ENCODE data around the gene ZNF22. TPM values are rescaled to one million over a fixed set of nuclear protein-coding genes. Genes with fewer than 3 reads are reported as not detected.
"Not testable (repeated sequence)": the region's sequence is repeated elsewhere in the genome, so short reads cannot be mapped to it uniquely, and the experiment has no call there.

Gene ZNF22
- polyA plus RNA-seq, 1 donor from 2014 or later = 42.9 TPM

DNA sequence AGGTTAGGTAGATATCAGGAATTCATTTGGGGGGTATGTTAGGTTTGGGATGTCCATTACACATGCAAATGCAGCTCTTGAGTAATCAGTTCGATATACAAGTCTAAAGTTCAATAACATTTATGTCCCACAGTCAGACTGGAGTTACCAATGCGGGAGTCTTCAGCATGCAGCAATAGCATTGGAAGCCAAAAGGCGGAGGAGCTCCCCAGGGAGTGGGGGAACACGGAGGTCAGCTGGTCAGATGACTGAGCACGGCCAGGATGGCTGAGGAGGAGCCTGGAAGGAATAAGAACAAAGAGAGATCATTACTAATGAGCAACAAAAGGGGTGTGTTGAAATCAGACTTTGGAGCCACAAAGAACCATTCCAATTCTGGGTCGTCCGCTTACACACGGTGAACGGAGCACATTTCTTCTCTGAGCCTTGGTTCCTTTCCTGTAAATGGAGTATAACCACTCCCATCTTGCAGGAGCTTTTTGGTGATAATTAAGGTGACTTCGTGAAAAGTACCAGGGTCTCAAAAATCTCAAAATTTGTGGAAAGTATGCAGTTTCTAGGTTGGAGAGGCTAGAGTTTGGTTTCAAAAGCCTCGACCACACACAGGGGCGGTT lies 478 bp upstream of the ZNF22 start:
- H3K4me1 Mint-ChIP-seq = peaks cover 15 to 24% (median 20%) of the 10 kb centered on the region in 3 donors
- no peaks in the 10 kb centered on the region for H3K27me3 Mint-ChIP-seq
- H3K4me3 Mint-ChIP-seq = peak overlapping the region; percentile 87 to 96 (median 94)
- peaks cover 5 to 11% (median 9%) of the 10 kb centered on the region in 3 donors for H3K9me3 Mint-ChIP-seq
- H3K36me3 Mint-ChIP-seq = peaks cover 6% of the 10 kb centered on the region
- H3K27ac Mint-ChIP-seq = peak overlapping the region; percentile 63 to 90 (median 87)

GRCh38 chr10:45001381-45002148 lies 842 bp downstream of the ZNF22 start:
- Mint-ChIP-seq H3K4me1 (peaks cover 15 to 24% (median 20%) of the 10 kb centered on the region in 3 donors), H3K27me3 (no peaks in the 10 kb centered on the region), H3K36me3 (peaks cover 7% of the 10 kb centered on the region), H3K4me3 (peak overlapping the region; percentile 84 to 96 (median 92)), H3K9me3 (peaks cover 5 to 11% (median 9%) of the 10 kb centered on the region in 3 donors), H3K27ac (peak overlapping the region; percentile 68 to 89 (median 87))

GRCh38 chr10:45003432-45004000 lies 2.8 kb downstream of the ZNF22 start:
- Mint-ChIP-seq H3K4me1 (peaks cover 15 to 24% (median 20%) of the 10 kb centered on the region in 3 donors), H3K9me3 (peaks cover 5 to 9% (median 9%) of the 10 kb centered on the region in 3 donors), H3K4me3 (no peak overlapping the region), H3K27me3 (no peaks in the 10 kb centered on the region), H3K36me3 (peaks cover 7% of the 10 kb centered on the region), H3K27ac (no peak overlapping the region)

GRCh38 chr10:45004661-45005060 lies 3.9 kb downstream of the ZNF22 start:
- Mint-ChIP-seq H3K4me3 (no peak overlapping the region), H3K9me3 (peaks cover 5 to 9% (median 9%) of the 10 kb centered on the region in 3 donors), H3K27me3 (no peaks in the 10 kb centered on the region), H3K4me1 (peaks cover 15 to 24% (median 20%) of the 10 kb centered on the region in 3 donors), H3K27ac (no peak overlapping the region), H3K36me3 (peaks cover 7% of the 10 kb centered on the region)

DNA sequence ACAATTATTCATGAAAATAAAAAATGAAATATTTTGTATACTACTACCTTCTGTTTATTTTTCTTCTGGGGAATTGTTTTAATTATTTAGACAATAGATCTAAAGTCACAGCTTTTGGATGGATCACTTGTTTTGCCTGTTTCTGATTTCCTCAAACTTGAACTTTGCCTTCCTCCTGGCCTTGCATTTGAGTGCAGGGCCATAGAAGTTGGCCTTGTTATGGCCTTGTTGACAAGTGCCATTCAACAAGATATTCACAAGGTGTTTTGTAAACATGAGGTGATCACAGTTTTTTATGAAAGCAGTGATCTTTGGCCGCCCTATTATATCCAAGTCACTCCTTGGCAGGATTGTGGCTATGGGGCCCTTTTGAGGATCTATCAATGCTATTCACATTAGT lies 4.6 kb downstream of the ZNF22 start:
- peaks cover 10 to 20% (median 13%) of the 10 kb centered on the region in 3 donors for H3K4me1 Mint-ChIP-seq
- no peaks in the 10 kb centered on the region for H3K27me3 Mint-ChIP-seq
- peaks cover 7% of the 10 kb centered on the region for H3K36me3 Mint-ChIP-seq
- peaks cover 5 to 9% (median 9%) of the 10 kb centered on the region in 3 donors for H3K9me3 Mint-ChIP-seq
- H3K27ac Mint-ChIP-seq = no peak overlapping the region
- H3K4me3 Mint-ChIP-seq = no peak overlapping the region

DNA sequence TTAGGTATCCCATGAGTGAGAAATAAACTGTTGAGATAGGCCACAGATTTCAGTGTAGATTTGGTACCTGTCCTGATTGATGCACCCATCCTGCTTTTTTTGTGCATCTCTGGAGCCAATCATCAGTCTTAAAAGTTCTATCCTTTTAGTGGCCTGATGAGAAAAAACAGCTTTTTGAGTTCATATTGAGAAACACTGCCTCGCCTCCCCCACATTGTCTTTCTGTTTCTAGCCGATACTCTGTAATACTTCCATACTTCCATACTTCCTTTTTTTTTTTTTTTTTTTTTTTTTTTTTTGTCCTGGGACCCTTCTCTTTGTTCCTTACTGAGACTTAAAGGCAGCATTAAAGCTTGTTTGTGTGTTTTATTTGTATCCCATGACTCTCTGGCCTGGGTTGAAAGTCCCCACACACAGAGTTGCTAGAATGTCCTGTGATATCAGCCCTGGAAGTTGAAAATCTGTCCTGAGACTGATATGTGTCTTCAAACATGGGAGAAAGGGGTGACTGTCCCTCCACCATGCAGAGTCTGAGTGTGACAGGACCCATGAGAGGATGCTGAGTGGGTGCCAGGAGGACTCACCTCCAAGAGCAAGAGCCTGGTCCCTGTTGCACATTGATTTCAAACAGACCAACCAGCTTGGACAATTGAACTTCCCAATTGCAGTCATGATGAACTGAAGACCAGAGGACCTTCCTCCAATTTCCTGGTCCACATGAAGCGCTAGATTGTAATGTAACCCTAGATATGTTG lies 5.7 kb downstream of the ZNF22 start:
- Mint-ChIP-seq H3K4me3 (no peak overlapping the region), H3K9me3 (peaks cover 5 to 9% (median 9%) of the 10 kb centered on the region in 3 donors), H3K36me3 (peaks cover 7% of the 10 kb centered on the region), H3K4me1 (peaks cover 8 to 12% (median 9%) of the 10 kb centered on the region in 3 donors), H3K27me3 (no peaks in the 10 kb centered on the region), H3K27ac (peak overlapping the region in 1 of 3 donors; percentile 64)

GRCh38 chr10:45008524-45009161 lies 7.9 kb downstream of the ZNF22 start:
- Mint-ChIP-seq H3K4me1 (peaks cover 0 to 2% (median 0%) of the 10 kb centered on the region in 3 donors), H3K36me3 (peaks cover 7% of the 10 kb centered on the region), H3K4me3 (no peak overlapping the region), H3K9me3 (peaks cover 3 to 9% (median 3%) of the 10 kb centered on the region in 3 donors), H3K27ac (no peak overlapping the region), H3K27me3 (no peaks in the 10 kb centered on the region)

DNA sequence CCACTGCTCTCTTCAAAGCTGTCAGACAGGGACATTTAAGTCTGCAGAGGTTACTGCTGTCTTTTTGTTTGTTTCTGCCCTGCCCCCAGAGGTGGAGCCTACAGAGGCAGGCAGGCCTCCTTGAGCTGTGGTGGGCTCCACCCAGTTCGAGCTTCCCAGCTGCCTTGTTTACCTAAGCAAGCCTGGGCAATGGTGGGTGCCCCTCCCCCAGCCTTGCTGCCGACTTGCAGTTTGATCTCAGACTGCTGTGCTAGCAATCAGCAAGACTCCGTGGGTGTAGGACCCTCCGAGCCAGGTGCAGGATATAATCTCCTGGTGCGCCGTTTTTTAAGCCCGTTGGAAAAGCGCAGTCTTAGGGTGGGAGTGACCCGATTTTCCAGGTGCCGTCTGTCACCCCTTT lies 13.8 kb downstream of the ZNF22 start:
- H3K4me1 Mint-ChIP-seq = not testable (repeated sequence)

DNA sequence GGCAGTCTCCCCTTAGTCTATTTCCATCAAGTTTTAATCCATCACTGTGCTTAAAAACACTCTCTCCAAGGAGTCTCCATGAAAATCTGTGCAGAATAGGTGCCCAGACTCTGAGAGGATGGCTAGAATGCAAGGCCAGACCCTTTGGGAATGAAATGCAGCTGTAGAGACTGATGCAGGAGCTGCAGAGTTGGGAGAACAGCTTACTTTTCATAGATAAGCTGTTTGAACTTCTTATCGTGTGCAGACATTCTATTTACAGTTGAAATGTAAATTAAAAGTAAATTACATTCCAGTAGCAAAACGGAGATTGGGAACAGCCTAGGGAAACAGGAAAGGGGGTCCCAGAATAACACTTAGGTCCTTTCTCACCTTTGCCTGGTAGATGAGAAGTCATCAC lies 14.9 kb downstream of the ZNF22 start:
- H3K27me3 Mint-ChIP-seq = peaks cover 5% of the 10 kb centered on the region
- H3K4me1 Mint-ChIP-seq = no peaks in the 10 kb centered on the region
- H3K36me3 Mint-ChIP-seq = no peaks in the 10 kb centered on the region
- no peak overlapping the region for H3K27ac Mint-ChIP-seq
- peaks cover 0 to 1% (median 0%) of the 10 kb centered on the region in 3 donors for H3K9me3 Mint-ChIP-seq
- H3K4me3 Mint-ChIP-seq = no peak overlapping the region

More for the DNA sequence above, 13.8 kb downstream of the ZNF22 start:
- H3K27me3 Mint-ChIP-seq, H3K9me3 Mint-ChIP-seq, H3K4me3 Mint-ChIP-seq, H3K36me3 Mint-ChIP-seq, H3K27ac Mint-ChIP-seq: not testable (repeated sequence)

- peaks cover 2% of the 10 kb centered on the region for H3K27me3 Mint-ChIP-seq
- peaks cover 0 to 1% (median 0%) of the 10 kb centered on the region in 3 donors for H3K4me1 Mint-ChIP-seq
- no peak overlapping the region for H3K27ac Mint-ChIP-seq
- H3K36me3 Mint-ChIP-seq = peaks cover 3% of the 10 kb centered on the region
- H3K4me3 Mint-ChIP-seq = no peak overlapping the region
- H3K9me3 Mint-ChIP-seq = peaks cover 4 to 16% (median 10%) of the 10 kb centered on the region in 3 donors
Measured at GRCh38 chr10:45023426-45023825, 22.7 kb downstream of the ZNF22 start.

- Mint-ChIP-seq H3K9me3 (peaks cover 2 to 8% (median 3%) of the 10 kb centered on the region in 3 donors), H3K27ac (no peak overlapping the region), H3K4me1 (no peaks in the 10 kb centered on the region), H3K27me3 (peaks cover 2% of the 10 kb centered on the region), H3K36me3 (peaks cover 1% of the 10 kb centered on the region), H3K4me3 (no peak overlapping the region)
Measured at GRCh38 chr10:45034301-45034700, 33.6 kb downstream of the ZNF22 start.

DNA sequence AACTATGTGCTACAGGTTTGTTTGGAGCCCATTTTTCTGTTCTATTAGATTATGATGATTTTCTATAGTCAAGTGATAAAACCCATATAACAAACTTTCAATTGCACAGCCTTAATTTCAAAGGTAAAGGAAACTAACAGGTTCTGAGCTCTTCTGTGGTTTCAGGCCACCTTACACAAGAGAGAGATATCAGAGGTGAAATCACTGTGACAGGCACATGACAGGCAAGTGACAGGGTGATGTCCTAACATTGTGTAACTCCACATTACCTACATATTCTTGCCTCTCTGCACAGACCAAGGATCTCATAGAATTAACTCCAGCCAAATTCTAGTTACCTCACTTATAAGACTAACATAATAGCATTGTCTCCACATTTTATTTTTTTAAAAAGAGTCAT lies 35.0 kb downstream of the ZNF22 start:
- Mint-ChIP-seq H3K27ac (no peak overlapping the region), H3K27me3 (peaks cover 2% of the 10 kb centered on the region), H3K36me3 (peaks cover 1% of the 10 kb centered on the region), H3K4me3 (no peak overlapping the region), H3K9me3 (peaks cover 3 to 9% (median 3%) of the 10 kb centered on the region in 3 donors), H3K4me1 (no peaks in the 10 kb centered on the region)

GRCh38 chr10:45040921-45041542 lies 40.3 kb downstream of the ZNF22 start:
- no peak overlapping the region for H3K4me3 Mint-ChIP-seq
- peaks cover 4% of the 10 kb centered on the region for H3K27me3 Mint-ChIP-seq
- H3K27ac Mint-ChIP-seq = no peak overlapping the region
- peaks cover 0 to 3% (median 2%) of the 10 kb centered on the region in 3 donors for H3K9me3 Mint-ChIP-seq
- no peaks in the 10 kb centered on the region for H3K4me1 Mint-ChIP-seq
- H3K36me3 Mint-ChIP-seq = no peaks in the 10 kb centered on the region

- Mint-ChIP-seq H3K9me3 (peaks cover 1 to 6% (median 5%) of the 10 kb centered on the region in 3 donors), H3K27me3 (peaks cover 2% of the 10 kb centered on the region), H3K36me3 (peaks cover 3% of the 10 kb centered on the region)
Measured at GRCh38 chr10:45044290-45044689, 43.6 kb downstream of the ZNF22 start.

More at GRCh38 chr10:45044290-45044689, 43.6 kb downstream of the ZNF22 start:
- H3K4me1 Mint-ChIP-seq = no peaks in the 10 kb centered on the region
- H3K4me3 Mint-ChIP-seq = peak overlapping the region in 1 of 4 donors; percentile 55
- no peak overlapping the region for H3K27ac Mint-ChIP-seq
